Mesothelial cell of epicardium (in vitro differentiated cells): ENCODE results near the gene RNU1-2. TPM values are rescaled to one million over a fixed set of nuclear protein-coding genes. Genes with fewer than 3 reads are reported as not detected.
"Not testable (repeated sequence)": the region's sequence is repeated elsewhere in the genome, so short reads cannot be mapped to it uniquely, and the experiment has no call there.

ENCODE experiments used
- DNase-seq, 2 experiments: peaks; one replicate each; pipeline ENCODE4 v3.0.0; 2021; ENCODE audit warnings: low spot score in 2 of 2; ENCODE audit not compliant: unreplicated experiment in 2 of 2
- H3K27ac Mint-ChIP-seq: 2 replicates; pipeline ENCODE4 v1.8.0; 2021; ENCODE audit warnings: mixed read lengths
- H3K27me3 Mint-ChIP-seq: 2 replicates; pipeline ENCODE4 v1.8.0; 2021; ENCODE audit warnings: low read depth, mixed read lengths
- H3K36me3 Mint-ChIP-seq: 2 replicates; pipeline ENCODE4 v1.8.0; 2021; ENCODE audit warnings: mixed read lengths
- H3K4me1 Mint-ChIP-seq: 2 replicates; pipeline ENCODE4 v1.8.0; 2021; ENCODE audit warnings: mixed read lengths
- H3K4me3 Mint-ChIP-seq: 2 replicates; pipeline ENCODE4 v1.8.0; 2021; ENCODE audit warnings: mild to moderate bottlenecking, moderate library complexity, mixed read lengths
- H3K9me3 Mint-ChIP-seq: 2 replicates; pipeline ENCODE4 v1.8.0; 2021; ENCODE audit warnings: mixed read lengths
- CTCF ChIP-seq: fragments of 200-600 bp; sonication (generic); IDR thresholded peaks from one replicate; pipeline ENCODE4 v1.5.0; 2021; ENCODE audit warnings: antibody characterized with exemption; ENCODE audit not compliant: unreplicated experiment
- total RNA-seq: library from RNA; stranded (reverse); gene quantifications from 3 replicates; pipeline ENCODE4 v1.2.1, GENCODE V29; 2021

RNU1-2 gene
- total RNA-seq, 1 donor from 2014 or later = 3,945 TPM

- peaks cover 21% of the 10 kb centered on the region for H3K4me1 Mint-ChIP-seq
- no peaks in the 10 kb centered on the region for H3K9me3 Mint-ChIP-seq
- DNase-seq = no peak
- peak overlapping the region; percentile 77 for H3K4me3 Mint-ChIP-seq
- TF ChIP-seq CTCF = no peak
- H3K27ac Mint-ChIP-seq = peak overlapping the region; percentile 94
- no peaks in the 10 kb centered on the region for H3K36me3 Mint-ChIP-seq
- no peaks in the 10 kb centered on the region for H3K27me3 Mint-ChIP-seq
These were observed 19.8 kb downstream of the RNU1-2 start for GRCh38 chr1:16915627-16915973.

DNA sequence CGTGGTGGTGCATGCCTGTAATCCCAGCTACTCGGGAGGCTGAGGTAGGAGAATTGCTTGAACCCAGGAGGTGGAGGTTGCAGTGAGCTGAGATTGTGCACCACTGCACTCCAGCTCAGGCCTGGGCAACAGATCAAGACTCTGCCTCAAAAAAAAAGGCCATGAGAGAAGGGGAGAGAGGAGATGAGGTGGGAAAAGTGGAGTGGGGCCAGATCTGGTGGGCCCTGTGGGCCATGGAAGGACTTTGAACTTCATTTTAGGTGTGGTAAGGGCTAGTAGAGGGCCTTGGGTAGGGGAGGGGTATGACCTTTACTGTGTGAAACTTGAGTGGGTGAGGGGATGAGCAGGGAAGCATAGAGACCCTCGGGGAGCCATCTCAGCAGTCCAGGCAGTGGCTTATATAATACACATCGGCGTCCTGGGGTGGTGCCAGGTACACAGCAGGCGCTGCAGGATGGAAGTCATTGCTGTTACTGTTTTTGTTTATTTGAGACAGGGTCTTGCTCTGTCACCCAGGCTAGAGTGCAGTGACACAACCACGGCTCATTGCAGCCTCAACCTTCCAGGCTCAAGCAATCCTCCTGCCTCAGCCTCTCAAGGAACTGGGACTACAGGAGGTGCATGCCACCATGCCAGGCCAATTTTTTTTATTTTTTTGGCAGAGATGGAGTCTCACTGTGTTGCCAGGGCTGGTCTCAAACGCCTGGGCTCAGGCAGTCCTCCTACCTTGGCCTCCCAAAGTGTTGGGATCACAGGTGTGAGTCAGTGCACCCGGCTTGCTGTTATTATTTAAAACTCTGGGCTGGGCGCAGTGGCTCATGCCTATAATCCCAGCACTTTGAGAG, 20.5 kb downstream of the RNU1-2 start:
- not testable (repeated sequence) for H3K36me3 Mint-ChIP-seq, DNase-seq, H3K9me3 Mint-ChIP-seq, H3K27me3 Mint-ChIP-seq
- Mint-ChIP-seq H3K27ac (peak overlapping the region; percentile 33), H3K4me3 (peak overlapping the region; percentile 36), H3K4me1 (peaks cover 24% of the 10 kb centered on the region)

- Mint-ChIP-seq H3K4me3 (no peak overlapping the region), H3K27ac (no peak overlapping the region), H3K9me3 (no peaks in the 10 kb centered on the region), H3K27me3 (no peaks in the 10 kb centered on the region), H3K4me1 (peaks cover 26% of the 10 kb centered on the region), H3K36me3 (no peaks in the 10 kb centered on the region)
- DNase-seq = no peak
- no peak for TF ChIP-seq CTCF
These were observed 22.6 kb downstream of the RNU1-2 start for GRCh38 chr1:16918371-16918770.

DNA sequence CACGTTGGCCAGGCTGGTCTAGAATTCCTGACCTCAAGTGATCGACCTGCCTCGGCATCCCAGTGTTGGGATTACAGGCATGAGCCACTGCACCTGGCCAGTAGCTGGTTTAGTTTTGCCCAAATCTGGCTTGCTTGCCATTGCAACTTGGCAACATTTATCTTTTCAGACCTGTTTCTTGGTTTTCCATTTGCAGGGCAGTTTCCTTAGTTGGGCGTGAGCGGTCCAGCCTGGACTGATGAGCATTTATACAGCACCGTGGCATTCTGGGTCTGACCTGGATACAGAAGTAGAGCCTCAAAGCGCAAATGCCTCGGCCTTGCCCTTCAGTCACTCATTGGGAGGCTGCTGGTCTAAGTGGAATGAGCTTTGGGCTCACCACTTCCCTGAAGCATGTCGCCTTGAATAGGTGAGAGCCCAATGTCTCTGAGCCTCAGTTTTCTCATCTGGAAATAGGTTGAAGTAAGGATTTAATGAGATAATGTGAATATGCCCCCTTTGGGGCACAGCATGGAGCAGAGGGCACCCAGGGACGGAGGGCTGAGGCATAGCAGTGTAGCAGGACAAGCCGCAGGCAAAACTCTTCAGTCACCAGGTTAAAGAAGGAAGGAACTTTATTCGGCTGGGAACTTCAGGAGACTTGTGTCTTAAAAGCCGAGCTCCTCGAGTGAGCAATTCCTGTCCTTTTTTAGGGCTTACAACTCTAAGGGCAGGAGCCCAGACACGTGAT, 23.3 kb downstream of the RNU1-2 start:
- not testable (repeated sequence) for DNase-seq, H3K36me3 Mint-ChIP-seq, H3K9me3 Mint-ChIP-seq, H3K27ac Mint-ChIP-seq, H3K27me3 Mint-ChIP-seq, H3K4me3 Mint-ChIP-seq
- peaks cover 24% of the 10 kb centered on the region for H3K4me1 Mint-ChIP-seq

DNA sequence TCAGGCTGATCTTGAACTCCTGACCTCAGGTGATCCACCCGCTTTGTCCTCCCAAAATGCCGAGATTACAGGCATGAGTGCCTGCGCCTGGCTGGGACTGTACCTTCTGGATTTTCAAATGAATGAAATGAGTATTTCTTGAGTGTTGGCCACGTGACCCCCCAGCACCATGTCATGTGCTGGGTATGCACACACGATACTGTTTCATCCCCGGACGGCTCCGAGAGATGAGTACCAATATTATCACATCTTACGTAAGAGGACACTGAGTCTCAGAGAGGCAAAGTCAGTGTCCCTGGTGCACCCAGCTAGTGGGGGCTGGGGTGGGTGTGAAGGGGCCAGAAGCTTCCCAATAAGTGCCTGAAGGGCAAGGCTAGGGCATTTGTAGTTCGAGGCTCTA, 25.2 kb downstream of the RNU1-2 start:
- H3K4me1 Mint-ChIP-seq = peaks cover 15% of the 10 kb centered on the region
- no peak for TF ChIP-seq CTCF
- H3K4me3 Mint-ChIP-seq = no peak overlapping the region
- no peaks in the 10 kb centered on the region for H3K9me3 Mint-ChIP-seq
- H3K27me3 Mint-ChIP-seq = no peaks in the 10 kb centered on the region
- no peaks in the 10 kb centered on the region for H3K36me3 Mint-ChIP-seq
- no peak overlapping the region for H3K27ac Mint-ChIP-seq
- no peak for DNase-seq

DNA sequence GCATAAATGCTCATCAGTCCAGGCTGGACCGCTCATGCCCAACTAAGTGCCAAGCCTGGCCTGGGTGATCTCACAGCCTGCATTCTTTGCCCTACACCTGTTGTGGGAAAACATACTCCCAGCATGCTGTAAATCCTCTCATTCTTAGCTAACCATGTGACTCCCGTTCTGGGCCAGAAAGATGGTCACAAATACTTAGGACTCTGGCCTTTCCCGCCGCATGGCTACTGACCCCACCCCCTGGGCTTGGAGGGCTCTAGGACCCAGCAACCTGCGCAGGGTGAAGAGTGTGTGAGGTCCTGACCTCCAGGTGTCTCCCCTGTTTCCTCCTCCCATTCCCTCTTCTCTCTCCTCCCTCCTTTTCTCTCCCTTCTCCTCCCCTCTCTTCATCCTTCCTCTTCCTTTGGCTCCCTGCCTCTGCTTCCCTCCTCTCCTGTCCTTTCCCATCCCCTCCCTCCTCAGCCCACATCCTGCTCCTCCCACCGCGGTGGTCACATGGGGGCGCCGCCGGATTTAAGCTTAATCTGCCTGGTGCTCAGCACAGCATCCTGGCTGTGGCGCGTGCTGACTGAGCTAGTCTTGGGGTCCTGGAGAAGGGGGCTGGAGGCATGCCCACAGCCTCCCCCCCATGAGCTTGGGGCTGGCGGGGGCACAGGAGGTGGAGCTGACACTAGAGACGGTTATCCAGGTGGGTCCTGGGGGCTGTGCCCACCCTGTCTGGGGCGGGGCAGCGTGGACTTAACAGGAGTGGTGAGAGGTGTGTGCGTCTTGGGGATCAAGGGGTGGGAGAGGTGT, 25.8 kb downstream of the RNU1-2 start, which contains the start of gene CROCC:
Gene CROCC, plus strand, starts transcription at position 541 of the 795 bp plus-strand sequence. Its CDS starts 88 bp downstream, at position 629.
- no peaks in the 10 kb centered on the region for H3K9me3 Mint-ChIP-seq
- TF ChIP-seq CTCF = no peak
- DNase-seq = peak; percentile 48 to 72
- H3K27ac Mint-ChIP-seq = peak within 1 kb of the TSS; percentile 75
- H3K36me3 Mint-ChIP-seq = no peaks in the 10 kb centered on the region
- H3K4me1 Mint-ChIP-seq = peaks cover 16% of the 10 kb centered on the region
- H3K4me3 Mint-ChIP-seq = peak within 1 kb of the TSS; percentile 60
- no peaks in the 10 kb centered on the region for H3K27me3 Mint-ChIP-seq
